Measurements from ENCODE around the gene FSD1L. TPM values are rescaled to one million over a fixed set of nuclear protein-coding genes. Genes with fewer than 3 reads are reported as not detected.

FSD1L gene
- total and polyA plus RNA-seq, 3 donors from 2014 or later, result 9.1 to 12.2 (median 9.4) TPM

GRCh38 chr9:105500108-105500766, 52.4 kb downstream of the FSD1L start:
- DNase-seq, result no peak
- H3K4me3 ChIP-seq, result no peak overlapping the region
- H3K36me3 ChIP-seq (ENCODE audit: low read depth, missing control alignments), result no peaks in the 10 kb centered on the region
- no peaks in the 10 kb centered on the region for H3K9me3 ChIP-seq
- H3K27ac ChIP-seq, result no peak overlapping the region
- 63 to 68% methylated on average over 2 of the region's 2 CpGs for WGBS, 2 donors
- TF ChIP-seq CTCF (IDR thresholded peaks at IDR 0.05), result no peak
- no peak for TF ChIP-seq POLR2A (IDR thresholded peaks at IDR 0.05)
- intact Hi-C loops (cut with DNase I; ENCODE audit: low total_unique reads), result no loop called here
- H3K4me1 ChIP-seq, result no peaks in the 10 kb centered on the region
- H3K27me3 ChIP-seq, result no peaks in the 10 kb centered on the region

DNA sequence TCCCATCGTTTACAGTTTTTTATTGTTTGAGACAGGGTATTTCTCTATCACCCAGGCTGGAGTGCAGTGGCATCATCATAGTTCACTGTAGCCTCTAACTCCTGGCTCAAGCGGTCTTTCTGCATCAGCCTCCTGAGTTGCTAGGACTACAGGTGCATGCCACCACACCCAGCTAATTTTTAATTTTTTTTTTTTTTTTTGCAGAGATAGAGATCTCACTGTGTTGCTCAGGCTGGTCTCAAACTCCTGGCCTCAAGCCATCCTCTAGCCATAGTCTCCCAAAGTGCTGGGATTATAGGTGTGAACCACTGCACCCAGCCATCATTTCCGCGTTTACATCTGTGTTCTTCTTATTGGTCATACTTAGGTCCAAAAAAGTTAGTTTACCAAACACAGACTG, 53.6 kb downstream of the FSD1L start:
- H3K4me1 ChIP-seq, result no peaks in the 10 kb centered on the region
- no peaks in the 10 kb centered on the region for H3K27me3 ChIP-seq
- no peaks in the 10 kb centered on the region for H3K9me3 ChIP-seq
- TF ChIP-seq POLR2A (IDR thresholded peaks at IDR 0.05), result no peak
- no peak for TF ChIP-seq CTCF (IDR thresholded peaks at IDR 0.05)
- no peaks in the 10 kb centered on the region for H3K36me3 ChIP-seq (ENCODE audit: low read depth, missing control alignments)
- H3K27ac ChIP-seq, result no peak overlapping the region
- DNase-seq, result no peak
- intact Hi-C loops (cut with DNase I; ENCODE audit: low total_unique reads), result no loop called here
- 91 to 93% methylated on average over 4 of the region's 4 CpGs for WGBS, 2 donors
- no peak overlapping the region for H3K4me3 ChIP-seq

GRCh38 chr9:105502276-105502675, 54.4 kb downstream of the FSD1L start:
- H3K27me3 ChIP-seq, result no peaks in the 10 kb centered on the region
- H3K27ac ChIP-seq, result no peak overlapping the region
- H3K9me3 ChIP-seq, result no peaks in the 10 kb centered on the region
- DNase-seq, result no peak
- no peaks in the 10 kb centered on the region for H3K36me3 ChIP-seq (ENCODE audit: low read depth, missing control alignments)
- no peaks in the 10 kb centered on the region for H3K4me1 ChIP-seq
- intact Hi-C loops (cut with DNase I; ENCODE audit: low total_unique reads), result no loop called here
- WGBS, 2 donors, result 83 to 94% methylated on average over 2 of the region's 2 CpGs
- TF ChIP-seq POLR2A (IDR thresholded peaks at IDR 0.05), result no peak
- TF ChIP-seq CTCF (IDR thresholded peaks at IDR 0.05), result no peak
- no peak overlapping the region for H3K4me3 ChIP-seq

GRCh38 chr9:105503881-105504280, 56.0 kb downstream of the FSD1L start:
- no peak for DNase-seq
- intact Hi-C loops (cut with DNase I; ENCODE audit: low total_unique reads), result no loop called here
- Histone ChIP-seq H3K36me3 (ENCODE audit: low read depth, missing control alignments) (no peaks in the 10 kb centered on the region), H3K27me3 (no peaks in the 10 kb centered on the region), H3K4me1 (no peaks in the 10 kb centered on the region), H3K27ac (no peak overlapping the region), H3K4me3 (no peak overlapping the region), H3K9me3 (no peaks in the 10 kb centered on the region)
- TF ChIP-seq POLR2A (IDR thresholded peaks at IDR 0.05) (no peak), CTCF (IDR thresholded peaks at IDR 0.05) (no peak)

- intact Hi-C loops (cut with DNase I; ENCODE audit: low total_unique reads), result no loop called here
- no peaks in the 10 kb centered on the region for H3K36me3 ChIP-seq (ENCODE audit: low read depth, missing control alignments)
- H3K27me3 ChIP-seq, result no peaks in the 10 kb centered on the region
- TF ChIP-seq POLR2A (IDR thresholded peaks at IDR 0.05) (no peak), CTCF (IDR thresholded peaks at IDR 0.05) (no peak)
- WGBS, 2 donors, result 90 to 93% methylated on average over 4 of the region's 4 CpGs
- H3K4me3 ChIP-seq, result no peak overlapping the region
- no peak overlapping the region for H3K27ac ChIP-seq
- no peak for DNase-seq
- no peaks in the 10 kb centered on the region for H3K9me3 ChIP-seq
- H3K4me1 ChIP-seq, result no peaks in the 10 kb centered on the region
Measured at GRCh38 chr9:105507096-105507790, 59.4 kb downstream of the FSD1L start.

Data from testis (tissue), 3 donors.